Osteocyte (in vitro differentiated cells): ENCODE results near the gene OOSP4B. TPM values are rescaled to one million over a fixed set of nuclear protein-coding genes. Genes with fewer than 3 reads are reported as not detected.
"Not testable (repeated sequence)": the region's sequence is repeated elsewhere in the genome, so short reads cannot be mapped to it uniquely, and the experiment has no call there.

Experiments used
- DNase-seq: peaks from one replicate; pipeline ENCODE4 v3.0.0; 2021; ENCODE audit warnings: mixed read lengths; ENCODE audit not compliant: unreplicated experiment; ENCODE audit errors: extremely low spot score
- H3K27ac Mint-ChIP-seq: one replicate; pipeline ENCODE4 v1.8.0; 2021; ENCODE audit warnings: mild to moderate bottlenecking, mixed read lengths; ENCODE audit not compliant: unreplicated experiment
- H3K27me3 Mint-ChIP-seq: one replicate; pipeline ENCODE4 v1.8.0; 2021; ENCODE audit warnings: mixed read lengths; ENCODE audit not compliant: unreplicated experiment
- H3K36me3 Mint-ChIP-seq: one replicate; pipeline ENCODE4 v1.8.0; 2021; ENCODE audit warnings: mixed read lengths; ENCODE audit not compliant: unreplicated experiment
- H3K4me1 Mint-ChIP-seq: one replicate; pipeline ENCODE4 v1.8.0; 2021; ENCODE audit warnings: mixed read lengths; ENCODE audit not compliant: unreplicated experiment
- H3K4me3 Mint-ChIP-seq: one replicate; pipeline ENCODE4 v1.8.0; 2021; ENCODE audit warnings: mild to moderate bottlenecking, moderate library complexity, mixed read lengths; ENCODE audit not compliant: unreplicated experiment
- H3K9me3 Mint-ChIP-seq: one replicate; pipeline ENCODE4 v1.8.0; 2021; ENCODE audit warnings: mixed read lengths; ENCODE audit not compliant: unreplicated experiment
- CTCF ChIP-seq: fragments of 200-600 bp; sonication (generic); IDR thresholded peaks from 2 replicates; pipeline ENCODE4 v1.5.0; 2021; ENCODE audit warnings: antibody characterized with exemption, mild to moderate bottlenecking, moderate library complexity
- total RNA-seq: library from RNA; stranded (reverse); gene quantifications from 2 replicates; pipeline ENCODE4 v1.2.1, GENCODE V29; 2021

The OOSP4B gene
- total RNA-seq, 1 donor from 2014 or later, result not detected

GRCh38 chr11:60064111-60064510 lies 47.1 kb downstream of the OOSP4B start:
- no peaks in the 10 kb centered on the region for H3K4me1 Mint-ChIP-seq
- H3K4me3 Mint-ChIP-seq, result no peak overlapping the region
- TF ChIP-seq CTCF, result no peak

GRCh38 chr11:60065801-60066200 lies 48.8 kb downstream of the OOSP4B start:
- Mint-ChIP-seq H3K27me3 (no peaks in the 10 kb centered on the region), H3K9me3 (no peaks in the 10 kb centered on the region), H3K4me3 (no peak overlapping the region), H3K27ac (no peak overlapping the region), H3K36me3 (no peaks in the 10 kb centered on the region), H3K4me1 (no peaks in the 10 kb centered on the region)
- DNase-seq, result no peak
- no peak for TF ChIP-seq CTCF

More at GRCh38 chr11:60064111-60064510, 47.1 kb downstream of the OOSP4B start:
- DNase-seq, result no peak
- H3K27ac Mint-ChIP-seq, result no peak overlapping the region
- H3K36me3 Mint-ChIP-seq, result no peaks in the 10 kb centered on the region
- H3K27me3 Mint-ChIP-seq, result no peaks in the 10 kb centered on the region
- no peaks in the 10 kb centered on the region for H3K9me3 Mint-ChIP-seq

- no peaks in the 10 kb centered on the region for H3K36me3 Mint-ChIP-seq
- no peak for DNase-seq
- H3K9me3 Mint-ChIP-seq, result no peaks in the 10 kb centered on the region
- no peak overlapping the region for H3K4me3 Mint-ChIP-seq
- no peak overlapping the region for H3K27ac Mint-ChIP-seq
- H3K4me1 Mint-ChIP-seq, result no peaks in the 10 kb centered on the region
- no peaks in the 10 kb centered on the region for H3K27me3 Mint-ChIP-seq
- TF ChIP-seq CTCF, result no peak
Measured at GRCh38 chr11:60069450-60069849, 52.5 kb downstream of the OOSP4B start.

GRCh38 chr11:60071644-60072043 lies 54.7 kb downstream of the OOSP4B start:
- not testable (repeated sequence) for H3K4me1 Mint-ChIP-seq, H3K27me3 Mint-ChIP-seq, H3K27ac Mint-ChIP-seq, H3K4me3 Mint-ChIP-seq, DNase-seq, H3K9me3 Mint-ChIP-seq, H3K36me3 Mint-ChIP-seq

GRCh38 chr11:60077216-60077817 lies 60.3 kb downstream of the OOSP4B start:
- H3K4me3 Mint-ChIP-seq, result no peak overlapping the region

More at GRCh38 chr11:60077216-60077817, 60.3 kb downstream of the OOSP4B start:
- no peaks in the 10 kb centered on the region for H3K4me1 Mint-ChIP-seq
- TF ChIP-seq CTCF, result no peak
- H3K27me3 Mint-ChIP-seq, result no peaks in the 10 kb centered on the region
- H3K27ac Mint-ChIP-seq, result no peak overlapping the region
- H3K9me3 Mint-ChIP-seq, result no peaks in the 10 kb centered on the region
- DNase-seq, result no peak
- H3K36me3 Mint-ChIP-seq, result no peaks in the 10 kb centered on the region
